ENCODE results near the gene RYR2. TPM values are rescaled to one million over a fixed set of nuclear protein-coding genes. Genes with fewer than 3 reads are reported as not detected.

RYR2 gene
- total RNA-seq, 1 donor from 2014 or later = 47.0 TPM

- TF ChIP-seq CTCF (IDR thresholded peaks at IDR 0.05; ENCODE audit: partially characterized antibody, unreplicated experiment) = no peak
- Mint-ChIP-seq H3K36me3 (ENCODE audit: unreplicated experiment) (no peaks in the 10 kb centered on the region), H3K9me3 (ENCODE audit: unreplicated experiment) (peaks cover 2% of the 10 kb centered on the region), H3K27ac (ENCODE audit: unreplicated experiment) (no peak overlapping the region), H3K4me1 (ENCODE audit: low read depth, unreplicated experiment) (peaks cover 6% of the 10 kb centered on the region), H3K4me3 (ENCODE audit: unreplicated experiment) (no peak overlapping the region), H3K27me3 (ENCODE audit: unreplicated experiment) (no peaks in the 10 kb centered on the region)
- no peak for DNase-seq
These were observed 790.9 kb downstream of the RYR2 start for GRCh38 chr1:237832858-237833257.

- no peak overlapping the region for H3K4me3 Mint-ChIP-seq (ENCODE audit: unreplicated experiment)
- peaks cover 2% of the 10 kb centered on the region for H3K9me3 Mint-ChIP-seq (ENCODE audit: unreplicated experiment)
- DNase-seq = no peak
- no peak for TF ChIP-seq CTCF (IDR thresholded peaks at IDR 0.05; ENCODE audit: partially characterized antibody, unreplicated experiment)
- H3K4me1 Mint-ChIP-seq (ENCODE audit: low read depth, unreplicated experiment) = peaks cover 6% of the 10 kb centered on the region
- H3K36me3 Mint-ChIP-seq (ENCODE audit: unreplicated experiment) = no peaks in the 10 kb centered on the region
- H3K27me3 Mint-ChIP-seq (ENCODE audit: unreplicated experiment) = peaks cover 1% of the 10 kb centered on the region
- no peak overlapping the region for H3K27ac Mint-ChIP-seq (ENCODE audit: unreplicated experiment)
These were observed 792.1 kb downstream of the RYR2 start for GRCh38 chr1:237834048-237834447.

GRCh38 chr1:237834461-237834860 lies 792.5 kb downstream of the RYR2 start:
- no peak for DNase-seq
- H3K27me3 Mint-ChIP-seq (ENCODE audit: unreplicated experiment) = peaks cover 1% of the 10 kb centered on the region
- no peak overlapping the region for H3K27ac Mint-ChIP-seq (ENCODE audit: unreplicated experiment)
- H3K9me3 Mint-ChIP-seq (ENCODE audit: unreplicated experiment) = peaks cover 2% of the 10 kb centered on the region
- H3K4me1 Mint-ChIP-seq (ENCODE audit: low read depth, unreplicated experiment) = peaks cover 6% of the 10 kb centered on the region
- H3K36me3 Mint-ChIP-seq (ENCODE audit: unreplicated experiment) = no peaks in the 10 kb centered on the region
- no peak overlapping the region for H3K4me3 Mint-ChIP-seq (ENCODE audit: unreplicated experiment)
- no peak for TF ChIP-seq CTCF (IDR thresholded peaks at IDR 0.05; ENCODE audit: partially characterized antibody, unreplicated experiment)

GRCh38 chr1:237838320-237838719 lies 796.3 kb downstream of the RYR2 start:
- H3K36me3 Mint-ChIP-seq (ENCODE audit: unreplicated experiment) = no peaks in the 10 kb centered on the region
- TF ChIP-seq CTCF (IDR thresholded peaks at IDR 0.05; ENCODE audit: partially characterized antibody, unreplicated experiment) = no peak
- H3K4me1 Mint-ChIP-seq (ENCODE audit: low read depth, unreplicated experiment) = no peaks in the 10 kb centered on the region
- DNase-seq = no peak
- peaks cover 1% of the 10 kb centered on the region for H3K27me3 Mint-ChIP-seq (ENCODE audit: unreplicated experiment)
- peaks cover 3% of the 10 kb centered on the region for H3K9me3 Mint-ChIP-seq (ENCODE audit: unreplicated experiment)
- H3K27ac Mint-ChIP-seq (ENCODE audit: unreplicated experiment) = no peak overlapping the region
- H3K4me3 Mint-ChIP-seq (ENCODE audit: unreplicated experiment) = no peak overlapping the region

- Mint-ChIP-seq H3K36me3 (ENCODE audit: unreplicated experiment) (no peaks in the 10 kb centered on the region), H3K27ac (ENCODE audit: unreplicated experiment) (no peak overlapping the region), H3K4me3 (ENCODE audit: unreplicated experiment) (no peak overlapping the region), H3K4me1 (ENCODE audit: low read depth, unreplicated experiment) (no peaks in the 10 kb centered on the region), H3K27me3 (ENCODE audit: unreplicated experiment) (peaks cover 1% of the 10 kb centered on the region), H3K9me3 (ENCODE audit: unreplicated experiment) (peaks cover 3% of the 10 kb centered on the region)
- TF ChIP-seq CTCF (IDR thresholded peaks at IDR 0.05; ENCODE audit: partially characterized antibody, unreplicated experiment) = no peak
- DNase-seq = no peak
These were observed 797.0 kb downstream of the RYR2 start for GRCh38 chr1:237838904-237839534.
